Nephron progenitor cell (in vitro differentiated cells): ENCODE measurements around the gene NNMT.
A peak's percentile ranks its signal among the peaks of the same experiment; 100 is the strongest.

Experiments
- DNase-seq: peaks from one replicate; pipeline ENCODE4 v3.0.0; 2021
- H3K27ac Mint-ChIP-seq: 2 replicates; pipeline ENCODE4 v1.8.0; 2021; ENCODE audit warnings: mild to moderate bottlenecking, moderate library complexity, mixed read lengths
- H3K27me3 Mint-ChIP-seq: 2 replicates; pipeline ENCODE4 v1.8.0; 2021; ENCODE audit warnings: mild to moderate bottlenecking, low read depth, mixed read lengths; ENCODE audit not compliant: poor library complexity
- H3K36me3 Mint-ChIP-seq: 2 replicates; pipeline ENCODE4 v1.8.0; 2021; ENCODE audit warnings: low read depth, mixed read lengths
- H3K4me1 Mint-ChIP-seq: 2 replicates; pipeline ENCODE4 v1.8.0; 2021; ENCODE audit warnings: mixed read lengths
- H3K4me3 Mint-ChIP-seq: 2 replicates; pipeline ENCODE4 v1.8.0; 2021; ENCODE audit warnings: mild to moderate bottlenecking, moderate library complexity, mixed read lengths
- H3K9me3 Mint-ChIP-seq: 2 replicates; pipeline ENCODE4 v1.8.0; 2021; ENCODE audit warnings: mild to moderate bottlenecking, moderate library complexity, mixed read lengths
- TF ChIP-seq, protein P1 (sequence below): fragments of 200-600 bp; sonication (generic); IDR thresholded peaks from 2 replicates; pipeline ENCODE4 v1.5.0; 2021; ENCODE audit warnings: antibody characterized with exemption

The NNMT gene

GRCh38 chr11:114316980-114317786 is 21.0 kb downstream of the NNMT start:
- no peak for DNase-seq
- TF ChIP-seq, protein P1, sequence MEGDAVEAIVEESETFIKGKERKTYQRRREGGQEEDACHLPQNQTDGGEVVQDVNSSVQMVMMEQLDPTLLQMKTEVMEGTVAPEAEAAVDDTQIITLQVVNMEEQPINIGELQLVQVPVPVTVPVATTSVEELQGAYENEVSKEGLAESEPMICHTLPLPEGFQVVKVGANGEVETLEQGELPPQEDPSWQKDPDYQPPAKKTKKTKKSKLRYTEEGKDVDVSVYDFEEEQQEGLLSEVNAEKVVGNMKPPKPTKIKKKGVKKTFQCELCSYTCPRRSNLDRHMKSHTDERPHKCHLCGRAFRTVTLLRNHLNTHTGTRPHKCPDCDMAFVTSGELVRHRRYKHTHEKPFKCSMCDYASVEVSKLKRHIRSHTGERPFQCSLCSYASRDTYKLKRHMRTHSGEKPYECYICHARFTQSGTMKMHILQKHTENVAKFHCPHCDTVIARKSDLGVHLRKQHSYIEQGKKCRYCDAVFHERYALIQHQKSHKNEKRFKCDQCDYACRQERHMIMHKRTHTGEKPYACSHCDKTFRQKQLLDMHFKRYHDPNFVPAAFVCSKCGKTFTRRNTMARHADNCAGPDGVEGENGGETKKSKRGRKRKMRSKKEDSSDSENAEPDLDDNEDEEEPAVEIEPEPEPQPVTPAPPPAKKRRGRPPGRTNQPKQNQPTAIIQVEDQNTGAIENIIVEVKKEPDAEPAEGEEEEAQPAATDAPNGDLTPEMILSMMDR: no peak
- Mint-ChIP-seq H3K4me1 (peaks cover 41% of the 10 kb centered on the region), H3K27me3 (peaks cover 6% of the 10 kb centered on the region), H3K27ac (no peak overlapping the region), H3K36me3 (no peaks in the 10 kb centered on the region), H3K9me3 (peaks cover 11% of the 10 kb centered on the region), H3K4me3 (no peak overlapping the region)

DNA sequence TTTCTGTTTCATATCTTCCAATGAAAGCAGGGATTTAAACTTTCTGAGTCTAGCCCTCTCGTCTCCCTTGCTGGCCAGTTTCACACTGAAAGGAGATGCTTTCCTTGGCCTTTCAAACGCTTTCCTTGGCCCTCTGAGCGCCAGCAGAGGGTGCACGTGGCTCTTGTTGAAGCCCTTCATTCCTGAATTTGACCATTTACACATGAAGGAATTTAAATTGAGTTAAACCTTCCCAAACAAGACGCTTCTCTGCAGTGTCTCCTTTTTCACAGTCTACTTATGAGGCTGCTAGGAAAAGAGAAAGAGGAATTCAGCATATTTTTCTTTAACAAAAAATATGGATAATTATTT is 21.6 kb downstream of the NNMT start:
- peak; percentile 37 for DNase-seq
- Mint-ChIP-seq H3K36me3 (no peaks in the 10 kb centered on the region), H3K4me3 (no peak overlapping the region), H3K9me3 (peaks cover 11% of the 10 kb centered on the region), H3K27me3 (peaks cover 6% of the 10 kb centered on the region), H3K27ac (no peak overlapping the region), H3K4me1 (peaks cover 43% of the 10 kb centered on the region)
- TF ChIP-seq, protein P1: peak; percentile 39

DNA sequence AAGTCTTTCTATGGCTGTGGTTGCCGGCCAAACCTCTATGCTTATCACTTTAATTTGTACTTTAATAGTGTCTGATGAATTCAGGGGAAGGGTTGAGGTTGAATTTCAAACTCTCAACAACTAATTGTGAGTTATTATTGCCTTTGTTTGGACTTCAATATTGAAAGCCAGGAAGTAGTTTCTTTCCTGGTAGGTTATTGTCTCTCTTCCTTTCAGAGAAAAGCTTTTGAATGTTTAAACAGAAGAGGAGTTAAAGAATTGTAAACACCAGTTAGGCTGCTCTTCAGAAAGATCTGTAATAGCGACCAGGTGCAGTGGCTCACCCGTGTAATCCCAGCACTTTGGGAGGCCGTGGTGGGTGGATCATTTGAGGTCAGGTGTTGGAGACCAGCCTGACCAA is 22.2 kb downstream of the NNMT start:
- Mint-ChIP-seq H3K4me3 (no peak overlapping the region), H3K27me3 (peaks cover 6% of the 10 kb centered on the region), H3K9me3 (peaks cover 11% of the 10 kb centered on the region), H3K36me3 (no peaks in the 10 kb centered on the region), H3K4me1 (peaks cover 43% of the 10 kb centered on the region), H3K27ac (no peak overlapping the region)
- TF ChIP-seq, protein P1: no peak
- DNase-seq: no peak

GRCh38 chr11:114319716-114320328 is 23.6 kb downstream of the NNMT start:
- Mint-ChIP-seq H3K4me3 (no peak overlapping the region), H3K9me3 (peaks cover 14% of the 10 kb centered on the region), H3K36me3 (no peaks in the 10 kb centered on the region), H3K4me1 (peaks cover 43% of the 10 kb centered on the region), H3K27ac (no peak overlapping the region), H3K27me3 (peaks cover 6% of the 10 kb centered on the region)
- DNase-seq: no peak
- TF ChIP-seq, protein P1: no peak

DNA sequence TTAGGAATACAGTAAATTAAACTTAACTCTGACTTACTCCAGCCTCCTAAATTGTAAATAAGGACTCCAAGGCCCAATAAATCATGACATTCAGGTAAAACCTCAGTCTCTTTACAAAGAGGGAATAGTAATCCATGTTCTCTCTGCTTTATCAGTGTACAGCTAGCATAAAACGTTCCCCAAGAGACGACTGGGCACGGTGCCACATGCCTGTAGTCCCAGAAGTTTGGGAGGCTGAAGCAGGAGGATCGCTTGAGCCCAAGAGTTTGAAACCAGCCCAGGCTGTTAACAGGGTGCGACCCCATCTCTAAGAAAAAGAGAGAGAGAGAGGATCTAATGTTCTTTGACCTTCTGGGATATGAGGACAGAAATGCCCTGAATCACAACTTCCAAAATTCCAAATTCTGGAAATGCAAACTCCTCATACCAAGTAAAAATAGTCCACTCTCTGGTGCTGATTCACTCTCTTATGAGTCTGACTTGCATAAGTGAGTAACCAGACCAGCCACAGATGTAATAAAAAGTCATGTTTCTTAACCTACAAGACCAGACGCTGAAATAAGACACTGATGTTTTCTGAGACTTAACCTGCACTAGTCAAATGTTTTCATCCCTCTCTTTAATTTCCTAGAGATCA is 25.5 kb downstream of the NNMT start:
- Mint-ChIP-seq H3K9me3 (peaks cover 4% of the 10 kb centered on the region), H3K4me1 (peaks cover 30% of the 10 kb centered on the region), H3K36me3 (no peaks in the 10 kb centered on the region), H3K27me3 (peaks cover 7% of the 10 kb centered on the region), H3K4me3 (no peak overlapping the region), H3K27ac (no peak overlapping the region)
- TF ChIP-seq, protein P1: no peak
- DNase-seq: no peak
